Dedifferentiated amniotic fluid mesenchymal stem cell (primary cell): ENCODE measurements around the gene CT45A3.
"Not testable (repeated sequence)": the region's sequence is repeated elsewhere in the genome, so short reads cannot be mapped to it uniquely, and the experiment has no call there.

Experiments used
- DNase-seq: peaks from one replicate; pipeline ENCODE4 v3.0.0-alpha.2; 2016; ENCODE audit errors: extremely low spot score

Gene CT45A3

GRCh38 chrX:135768091-135768490 lies at the start of gene CT45A3:
Gene CT45A3 (minus strand): TSS chrX:135768191. CDS start chrX:135764444, 3,747 bp downstream.
- not testable (repeated sequence) for DNase-seq

DNA sequence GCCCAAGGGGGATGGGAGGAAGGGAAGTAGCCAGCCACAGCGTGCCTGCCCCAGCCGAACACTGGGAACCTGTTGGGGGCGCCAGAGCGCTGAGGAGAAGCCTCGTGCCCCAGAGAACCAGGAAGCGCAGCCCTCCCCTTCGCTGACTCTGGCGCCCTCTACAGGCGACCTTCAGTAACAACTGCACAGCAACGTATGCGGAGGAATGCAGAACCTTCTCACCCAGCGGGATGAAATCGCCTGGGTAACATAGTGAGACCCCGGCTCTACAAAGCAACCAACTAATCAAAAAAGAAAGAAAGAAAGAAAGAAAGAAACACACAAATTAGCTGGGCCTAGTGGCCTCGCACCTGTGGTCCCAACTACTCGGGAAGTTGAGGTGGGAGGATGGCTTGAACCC lies 34.7 kb upstream of the CT45A3 start, which contains the start of gene CT45A6:
CT45A6 (minus strand) TSS at position 101 of the 400 bp plus-strand sequence. CDS start 3,794 bp downstream, outside the sequence.
- not testable (repeated sequence) for DNase-seq

DNA sequence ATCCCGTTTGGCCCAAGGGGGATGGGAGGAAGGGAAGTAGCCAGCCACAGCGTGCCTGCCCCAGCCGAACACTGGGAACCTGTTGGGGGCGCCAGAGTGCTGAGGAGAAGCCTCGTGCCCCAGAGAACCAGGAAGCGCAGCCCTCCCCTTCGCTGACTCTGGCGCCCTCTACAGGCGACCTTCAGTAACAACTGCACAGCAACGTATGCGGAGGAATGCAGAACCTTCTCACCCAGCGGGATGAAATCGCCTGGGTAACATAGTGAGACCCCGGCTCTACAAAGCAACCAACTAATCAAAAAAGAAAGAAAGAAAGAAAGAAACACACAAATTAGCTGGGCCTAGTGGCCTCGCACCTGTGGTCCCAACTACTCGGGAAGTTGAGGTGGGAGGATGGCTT lies 17.4 kb upstream of the CT45A3 start, which contains the start of gene CT45A5:
CT45A5 (minus strand) TSS at position 101 of the 400 bp plus-strand sequence. CDS start 3,774 bp downstream, outside the sequence.
- DNase-seq: not testable (repeated sequence)

DNA sequence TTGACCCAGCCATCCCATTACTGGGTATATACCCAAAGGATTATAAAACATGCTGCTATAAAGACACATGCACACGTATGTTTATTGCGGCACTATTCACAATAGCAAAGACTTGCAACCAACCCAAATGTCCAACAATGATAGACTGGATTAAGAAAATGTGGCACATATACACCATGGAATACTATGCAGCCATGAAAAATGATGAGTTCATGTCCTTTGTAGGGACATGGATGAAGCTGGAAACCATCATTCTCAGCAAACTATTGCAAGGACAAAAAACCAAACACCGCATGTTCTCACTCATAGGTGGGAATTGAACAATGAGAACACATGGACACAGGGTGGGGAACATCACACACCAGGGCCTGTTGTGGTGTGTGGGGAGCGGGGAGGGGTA lies 23.3 kb downstream of the CT45A3 start:
- not testable (repeated sequence) for DNase-seq

GRCh38 chrX:135741192-135741715 lies 26.7 kb downstream of the CT45A3 start:
- DNase-seq: no peak

GRCh38 chrX:135740681-135741149 lies 27.3 kb downstream of the CT45A3 start:
- no peak for DNase-seq

- no peak for DNase-seq
Measured at GRCh38 chrX:135737366-135738071, 30.5 kb downstream of the CT45A3 start.

- not testable (repeated sequence) for DNase-seq
Measured at GRCh38 chrX:135734666-135735065, 33.3 kb downstream of the CT45A3 start.

GRCh38 chrX:135713795-135714194 lies 54.2 kb downstream of the CT45A3 start:
- no peak for DNase-seq

- DNase-seq: not testable (repeated sequence)
Measured at GRCh38 chrX:135713183-135713689, 54.8 kb downstream of the CT45A3 start, which contains the start of gene CT45A1. Gene CT45A1 (plus strand): TSS chrX:135713639. CDS start chrX:135718941, 5,302 bp downstream.
